Uterus (tissue), 2 donors: ENCODE measurements around the gene TUBGCP5.

Experiments used
- POLR2A ChIP-seq, 2 donors: fragments of 450-650 bp; IDR thresholded peaks; one replicate each; pipeline ENCODE4 v1.6.1; 2016; ENCODE audit warnings: antibody characterized with exemption in 2 of 2, mild to moderate bottlenecking in 1 of 2, moderate library complexity in 1 of 2
- TF ChIP-seq, protein P1 (sequence below), 4 experiments: fragments of 200-600 bp in 2 of 4; fragments of 450-650 bp in 2 of 4; sonication (generic) in 2 of 4; IDR thresholded peaks; one replicate each; pipeline ENCODE4 v1.5.1; 2016 to 2019; ENCODE audit warnings: antibody characterized with exemption in 4 of 4, mild to moderate bottlenecking in 2 of 4, moderate library complexity in 1 of 4

DNA sequence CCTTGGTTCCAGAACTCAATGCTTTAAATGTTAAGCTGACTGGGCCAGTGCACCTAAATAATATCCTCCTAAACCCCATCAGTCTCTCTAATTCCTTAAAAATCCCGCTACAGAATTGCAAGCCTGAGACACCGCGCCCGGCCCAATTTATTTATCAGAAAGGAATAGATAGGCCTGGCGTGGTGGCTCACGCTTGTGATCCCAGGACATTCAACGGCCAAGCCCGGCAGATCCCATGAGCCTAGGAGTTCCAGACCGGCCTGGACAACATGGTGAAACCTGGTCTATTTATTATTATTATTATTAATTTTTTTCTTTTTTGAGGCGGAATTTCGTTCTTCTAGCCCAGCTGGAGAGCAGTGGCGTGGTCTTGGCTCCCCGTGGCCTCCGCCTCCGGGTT is 28.0 kb upstream of the TUBGCP5 start:
- TF ChIP-seq, protein P1, sequence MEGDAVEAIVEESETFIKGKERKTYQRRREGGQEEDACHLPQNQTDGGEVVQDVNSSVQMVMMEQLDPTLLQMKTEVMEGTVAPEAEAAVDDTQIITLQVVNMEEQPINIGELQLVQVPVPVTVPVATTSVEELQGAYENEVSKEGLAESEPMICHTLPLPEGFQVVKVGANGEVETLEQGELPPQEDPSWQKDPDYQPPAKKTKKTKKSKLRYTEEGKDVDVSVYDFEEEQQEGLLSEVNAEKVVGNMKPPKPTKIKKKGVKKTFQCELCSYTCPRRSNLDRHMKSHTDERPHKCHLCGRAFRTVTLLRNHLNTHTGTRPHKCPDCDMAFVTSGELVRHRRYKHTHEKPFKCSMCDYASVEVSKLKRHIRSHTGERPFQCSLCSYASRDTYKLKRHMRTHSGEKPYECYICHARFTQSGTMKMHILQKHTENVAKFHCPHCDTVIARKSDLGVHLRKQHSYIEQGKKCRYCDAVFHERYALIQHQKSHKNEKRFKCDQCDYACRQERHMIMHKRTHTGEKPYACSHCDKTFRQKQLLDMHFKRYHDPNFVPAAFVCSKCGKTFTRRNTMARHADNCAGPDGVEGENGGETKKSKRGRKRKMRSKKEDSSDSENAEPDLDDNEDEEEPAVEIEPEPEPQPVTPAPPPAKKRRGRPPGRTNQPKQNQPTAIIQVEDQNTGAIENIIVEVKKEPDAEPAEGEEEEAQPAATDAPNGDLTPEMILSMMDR (IDR thresholded peaks at IDR 0.05): no peak
- TF ChIP-seq POLR2A (IDR thresholded peaks at IDR 0.05): no peak
